Fibroblast of skin of abdomen (primary cell): ENCODE data around the gene H2BK1.

Experiments
- DNase-seq: peaks from one replicate; pipeline ENCODE4 v3.0.0-alpha.2; 2013

Gene H2BK1

GRCh38 chr7:151201751-151202150 is 8.5 kb downstream of the H2BK1 start:
- DNase-seq: no peak

GRCh38 chr7:151201344-151201743 is 8.9 kb downstream of the H2BK1 start:
- no peak for DNase-seq

- DNase-seq: no peak
Observed at GRCh38 chr7:151198945-151199848, 11.1 kb downstream of the H2BK1 start.

- no peak for DNase-seq
Observed at GRCh38 chr7:151197932-151198331, 12.4 kb downstream of the H2BK1 start.

- DNase-seq: no peak
Observed at GRCh38 chr7:151195616-151196450, 14.5 kb downstream of the H2BK1 start.

- no peak for DNase-seq
Observed at GRCh38 chr7:151194188-151194587, 16.1 kb downstream of the H2BK1 start.

GRCh38 chr7:151193203-151193978 is 16.9 kb downstream of the H2BK1 start:
- no peak for DNase-seq

GRCh38 chr7:151192002-151192539 is 18.2 kb downstream of the H2BK1 start:
- DNase-seq: no peak

GRCh38 chr7:151191544-151191943 is 18.7 kb downstream of the H2BK1 start:
- no peak for DNase-seq

GRCh38 chr7:151189038-151189437 is 21.2 kb downstream of the H2BK1 start:
- DNase-seq: no peak

GRCh38 chr7:151188252-151188542 is 22.1 kb downstream of the H2BK1 start:
- DNase-seq: no peak

- DNase-seq: no peak
Observed at GRCh38 chr7:151187409-151188251, 22.7 kb downstream of the H2BK1 start.

GRCh38 chr7:151186640-151187408 is 23.5 kb downstream of the H2BK1 start, which contains the start of gene ASB10:
Gene ASB10, minus strand, starts transcription at chr7:151187250. Its CDS starts 120 bp downstream, at chr7:151187130.
- DNase-seq: no peak

GRCh38 chr7:151185762-151186639 is 24.3 kb downstream of the H2BK1 start:
- DNase-seq: no peak

GRCh38 chr7:151181011-151181431 is 29.3 kb downstream of the H2BK1 start:
- no peak for DNase-seq

GRCh38 chr7:151179946-151180345 is 30.3 kb downstream of the H2BK1 start:
- no peak for DNase-seq

GRCh38 chr7:151179287-151179860 is 30.9 kb downstream of the H2BK1 start:
- DNase-seq: no peak

- DNase-seq: no peak
Observed at GRCh38 chr7:151178831-151179230, 31.5 kb downstream of the H2BK1 start.

- no peak for DNase-seq
Observed at GRCh38 chr7:151178236-151178635, 32.1 kb downstream of the H2BK1 start.
